ENCODE measurements around the gene TDRD7.
"Not testable (repeated sequence)": the region's sequence is repeated elsewhere in the genome, so short reads cannot be mapped to it uniquely, and the experiment has no call there.

TDRD7 gene

DNA sequence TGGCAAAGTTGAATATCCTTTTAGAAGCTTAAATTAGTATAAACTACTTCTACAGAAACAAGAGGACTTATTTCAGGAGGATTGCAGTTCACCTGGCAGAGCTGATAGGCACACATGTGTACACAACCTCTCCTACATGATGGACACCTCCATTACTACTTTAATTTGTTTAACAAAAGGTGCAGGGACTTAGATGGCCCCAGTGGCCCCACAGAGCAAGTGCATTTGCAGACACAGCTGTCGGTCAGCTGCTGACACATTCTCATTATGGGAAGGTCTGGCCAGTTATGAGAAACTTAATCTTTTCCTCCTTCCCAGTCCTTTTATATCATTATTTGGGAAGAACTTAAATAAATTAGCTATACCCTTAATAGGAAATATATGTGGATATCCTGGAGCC, 28.3 kb downstream of the TDRD7 start:
- no peak for TF ChIP-seq ZFX (IDR thresholded peaks at IDR 0.05; ENCODE audit: borderline replicate concordance)
- TF ChIP-seq, protein P1, sequence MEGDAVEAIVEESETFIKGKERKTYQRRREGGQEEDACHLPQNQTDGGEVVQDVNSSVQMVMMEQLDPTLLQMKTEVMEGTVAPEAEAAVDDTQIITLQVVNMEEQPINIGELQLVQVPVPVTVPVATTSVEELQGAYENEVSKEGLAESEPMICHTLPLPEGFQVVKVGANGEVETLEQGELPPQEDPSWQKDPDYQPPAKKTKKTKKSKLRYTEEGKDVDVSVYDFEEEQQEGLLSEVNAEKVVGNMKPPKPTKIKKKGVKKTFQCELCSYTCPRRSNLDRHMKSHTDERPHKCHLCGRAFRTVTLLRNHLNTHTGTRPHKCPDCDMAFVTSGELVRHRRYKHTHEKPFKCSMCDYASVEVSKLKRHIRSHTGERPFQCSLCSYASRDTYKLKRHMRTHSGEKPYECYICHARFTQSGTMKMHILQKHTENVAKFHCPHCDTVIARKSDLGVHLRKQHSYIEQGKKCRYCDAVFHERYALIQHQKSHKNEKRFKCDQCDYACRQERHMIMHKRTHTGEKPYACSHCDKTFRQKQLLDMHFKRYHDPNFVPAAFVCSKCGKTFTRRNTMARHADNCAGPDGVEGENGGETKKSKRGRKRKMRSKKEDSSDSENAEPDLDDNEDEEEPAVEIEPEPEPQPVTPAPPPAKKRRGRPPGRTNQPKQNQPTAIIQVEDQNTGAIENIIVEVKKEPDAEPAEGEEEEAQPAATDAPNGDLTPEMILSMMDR (IDR thresholded peaks at IDR 0.05) = no peak
- H3K27ac ChIP-seq = no peak overlapping the region

DNA sequence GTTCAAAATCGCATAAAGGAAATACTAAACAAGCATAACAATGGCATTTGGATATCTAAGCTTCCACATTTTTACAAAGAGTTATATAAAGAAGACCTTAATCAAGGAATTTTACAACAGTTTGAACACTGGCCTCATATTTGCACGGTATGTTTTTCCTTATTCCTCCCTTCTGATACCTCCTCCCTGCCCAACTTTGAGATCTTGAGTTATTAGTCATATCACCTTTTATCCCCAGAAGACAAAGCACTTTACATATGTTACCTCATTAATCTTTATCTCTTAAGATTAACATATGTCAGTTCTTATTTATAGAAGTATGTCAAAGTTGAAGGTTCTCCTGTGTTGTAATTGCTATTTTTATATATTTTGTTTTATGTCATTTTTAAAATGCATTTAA, 29.8 kb downstream of the TDRD7 start:
- no peak for TF ChIP-seq ZFX (IDR thresholded peaks at IDR 0.05; ENCODE audit: borderline replicate concordance)
- TF ChIP-seq, protein P1 (IDR thresholded peaks at IDR 0.05) = no peak

DNA sequence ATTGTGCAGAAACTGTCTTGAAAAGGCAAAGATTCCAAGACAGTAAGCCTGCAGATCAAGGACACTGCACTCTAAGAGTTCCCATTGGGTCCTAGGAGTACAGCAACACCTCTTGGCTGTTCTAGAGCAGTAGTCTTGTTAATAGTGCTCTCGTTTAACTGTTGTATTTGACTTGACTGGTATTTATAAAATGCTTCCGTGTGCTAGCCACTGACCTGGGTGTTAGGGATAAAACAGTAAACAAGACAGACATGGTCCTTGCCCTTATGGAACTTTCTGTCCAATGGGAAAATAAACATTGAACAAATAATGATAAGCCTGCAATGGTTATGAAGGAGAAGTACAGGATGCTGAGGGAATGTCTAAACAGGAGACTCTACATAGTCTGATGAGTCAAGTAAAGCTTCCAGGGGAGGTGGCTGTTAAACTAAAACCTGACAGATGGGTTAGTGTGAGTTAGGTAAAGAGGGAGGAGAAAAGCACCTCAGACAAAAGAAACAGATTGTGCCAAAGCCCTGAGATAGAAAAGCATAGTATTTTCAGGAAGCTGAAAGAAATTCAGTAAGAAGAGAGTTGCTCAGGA, 33.3 kb downstream of the TDRD7 start:
- no peak overlapping the region for H3K27ac ChIP-seq
- TF ChIP-seq, protein P1 (IDR thresholded peaks at IDR 0.05) = no peak
- no peak for TF ChIP-seq ZFX (IDR thresholded peaks at IDR 0.05; ENCODE audit: borderline replicate concordance)

More for the DNA sequence above, 29.8 kb downstream of the TDRD7 start:
- H3K27ac ChIP-seq = no peak overlapping the region

DNA sequence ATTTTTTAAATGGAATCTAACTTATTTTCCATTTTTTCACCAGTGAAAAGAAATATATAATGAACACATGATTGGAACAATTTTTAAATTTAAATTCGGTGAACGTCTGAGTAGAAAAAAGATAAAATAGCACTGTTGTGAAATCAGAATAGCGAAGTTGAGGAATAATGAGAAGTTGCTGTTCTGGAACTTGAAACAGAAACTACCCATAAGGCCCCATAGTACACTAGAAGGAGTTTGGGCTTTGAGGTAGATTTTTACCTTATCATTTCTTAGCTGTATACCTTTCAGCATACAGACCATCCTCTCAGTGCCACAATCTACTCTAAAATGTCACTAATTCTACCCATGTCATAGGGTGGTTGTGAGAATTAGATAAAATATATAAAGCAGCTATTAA, 35.1 kb downstream of the TDRD7 start:
- TF ChIP-seq, protein P1 (IDR thresholded peaks at IDR 0.05) = no peak
- no peak for TF ChIP-seq ZFX (IDR thresholded peaks at IDR 0.05; ENCODE audit: borderline replicate concordance)
- no peak overlapping the region for H3K27ac ChIP-seq

DNA sequence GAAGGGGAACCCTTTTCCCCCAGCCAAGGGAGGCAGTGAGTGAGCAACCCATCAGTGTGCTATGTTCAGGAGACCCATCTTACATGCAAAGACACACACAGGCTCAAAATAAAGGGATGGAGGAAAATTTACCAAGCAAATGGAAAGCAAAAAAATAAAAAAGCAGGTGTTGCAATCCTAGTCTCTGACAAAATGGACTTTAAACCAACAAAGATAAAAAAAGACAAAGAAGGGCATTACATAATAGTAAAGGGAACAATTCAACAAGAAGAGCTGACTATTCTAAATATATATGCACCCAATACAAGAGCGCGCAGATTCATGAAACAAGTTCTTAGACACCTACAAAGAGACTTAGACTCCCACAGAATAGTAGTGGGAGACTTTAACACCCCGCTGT, 41.7 kb downstream of the TDRD7 start:
- not testable (repeated sequence) for H3K27ac ChIP-seq

DNA sequence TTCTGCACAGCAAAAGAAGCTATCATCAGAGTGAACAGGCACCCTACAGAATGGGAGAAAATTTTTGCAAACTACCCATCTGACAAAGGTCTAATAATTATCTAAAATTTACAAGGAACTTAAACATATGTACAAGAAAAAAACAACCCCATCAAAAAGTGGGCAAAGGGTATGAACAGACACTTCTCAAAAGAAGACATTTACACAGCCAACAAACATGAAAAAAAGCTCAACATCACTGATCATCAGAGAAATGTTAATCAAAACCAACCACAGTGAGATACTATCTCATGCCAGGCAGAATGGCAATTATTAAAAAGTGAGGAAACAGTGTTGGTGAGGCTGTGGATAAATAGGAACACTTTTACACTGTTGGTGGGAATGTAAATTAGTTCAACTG, 44.9 kb downstream of the TDRD7 start:
- H3K27ac ChIP-seq = not testable (repeated sequence)

DNA sequence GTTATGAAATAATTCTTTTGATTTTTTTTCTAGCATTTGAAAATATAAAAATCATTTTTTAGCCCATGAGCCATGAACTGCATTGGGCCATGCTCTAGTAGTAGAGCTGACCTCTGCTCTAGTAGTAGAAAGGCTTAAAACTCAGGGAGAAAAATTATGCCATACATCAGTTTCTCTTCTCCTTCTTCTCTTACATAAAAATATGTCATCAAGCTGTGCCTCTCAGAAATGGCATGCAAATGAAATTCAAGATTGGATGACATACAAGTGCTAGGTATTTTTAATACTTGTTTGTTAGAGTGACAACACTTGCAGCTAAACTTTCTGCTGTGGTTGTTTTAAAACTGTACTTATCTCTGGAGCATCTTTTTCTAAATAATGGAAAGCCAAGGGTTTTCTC, 47.4 kb downstream of the TDRD7 start:
- TF ChIP-seq, protein P1 (IDR thresholded peaks at IDR 0.05) = no peak
- no peak for TF ChIP-seq ZFX (IDR thresholded peaks at IDR 0.05; ENCODE audit: borderline replicate concordance)
- H3K27ac ChIP-seq = no peak overlapping the region

DNA sequence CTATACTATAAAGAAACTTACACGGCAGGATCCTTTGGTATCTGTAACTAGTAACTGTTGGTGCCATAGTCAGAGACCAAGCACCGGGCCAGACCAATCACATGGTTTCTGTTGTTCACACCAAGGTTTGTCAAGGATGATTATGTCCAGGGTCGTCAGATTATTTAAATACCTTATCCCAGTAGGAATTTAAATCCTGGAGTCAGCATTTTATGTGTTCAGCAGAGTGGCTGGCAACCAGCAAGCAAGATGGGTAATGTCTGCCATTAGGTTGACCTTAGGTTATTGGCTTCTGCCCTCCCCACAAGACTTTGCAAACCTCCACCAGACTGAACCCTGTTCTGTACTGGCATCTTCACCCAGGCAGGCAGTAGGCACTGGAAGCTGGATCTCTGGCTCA, 50.3 kb downstream of the TDRD7 start:
- TF ChIP-seq, protein P1 (IDR thresholded peaks at IDR 0.05) = no peak
- TF ChIP-seq ZFX (IDR thresholded peaks at IDR 0.05; ENCODE audit: borderline replicate concordance) = no peak
- no peak overlapping the region for H3K27ac ChIP-seq

Data from 22Rv1 (cell line).